Measurements from ENCODE around the gene COL26A1.
"Not testable (repeated sequence)": the region's sequence is repeated elsewhere in the genome, so short reads cannot be mapped to it uniquely, and the experiment has no call there.

The COL26A1 gene

GRCh38 chr7:101553018-101553770, 190.5 kb downstream of the COL26A1 start:
- DNase-seq: no peak

- no peak for DNase-seq
These were observed 191.2 kb downstream of the COL26A1 start for GRCh38 chr7:101553771-101554445.

- no peak for DNase-seq
These were observed 192.1 kb downstream of the COL26A1 start for GRCh38 chr7:101554584-101555268.

- no peak for DNase-seq
These were observed 192.7 kb downstream of the COL26A1 start for GRCh38 chr7:101555269-101555920.

GRCh38 chr7:101555921-101556275, 193.2 kb downstream of the COL26A1 start:
- no peak for DNase-seq

- DNase-seq: no peak
These were observed 193.8 kb downstream of the COL26A1 start for GRCh38 chr7:101556453-101556968.

- no peak for DNase-seq
These were observed 194.7 kb downstream of the COL26A1 start for GRCh38 chr7:101557421-101557820.

- DNase-seq: no peak
These were observed 195.5 kb downstream of the COL26A1 start for GRCh38 chr7:101557978-101558741.

GRCh38 chr7:101558742-101559325, 196.2 kb downstream of the COL26A1 start:
- DNase-seq: no peak

- DNase-seq: no peak
These were observed 196.9 kb downstream of the COL26A1 start for GRCh38 chr7:101559586-101559985.

- DNase-seq: not testable (repeated sequence)
These were observed 197.3 kb downstream of the COL26A1 start for GRCh38 chr7:101560021-101560420.

GRCh38 chr7:101560856-101561255, 198.2 kb downstream of the COL26A1 start:
- DNase-seq: no peak

- DNase-seq: not testable (repeated sequence)
These were observed 198.6 kb downstream of the COL26A1 start for GRCh38 chr7:101561293-101561692.

GRCh38 chr7:101562531-101563197, 200.0 kb downstream of the COL26A1 start:
- DNase-seq: no peak

GRCh38 chr7:101563198-101563901, 200.7 kb downstream of the COL26A1 start:
- no peak for DNase-seq

GRCh38 chr7:101563943-101564777, 201.5 kb downstream of the COL26A1 start:
- no peak for DNase-seq

- DNase-seq: no peak
These were observed 202.1 kb downstream of the COL26A1 start for GRCh38 chr7:101564778-101565211.

- no peak for DNase-seq
These were observed 203.0 kb downstream of the COL26A1 start for GRCh38 chr7:101565601-101566209.

GRCh38 chr7:101567230-101567629, 204.6 kb downstream of the COL26A1 start:
- no peak for DNase-seq

All from right kidney (tissue), 1 donor.